ENCODE results near the gene TCERG1L.
"Not testable (repeated sequence)": the region's sequence is repeated elsewhere in the genome, so short reads cannot be mapped to it uniquely, and the experiment has no call there.

Gene TCERG1L

DNA sequence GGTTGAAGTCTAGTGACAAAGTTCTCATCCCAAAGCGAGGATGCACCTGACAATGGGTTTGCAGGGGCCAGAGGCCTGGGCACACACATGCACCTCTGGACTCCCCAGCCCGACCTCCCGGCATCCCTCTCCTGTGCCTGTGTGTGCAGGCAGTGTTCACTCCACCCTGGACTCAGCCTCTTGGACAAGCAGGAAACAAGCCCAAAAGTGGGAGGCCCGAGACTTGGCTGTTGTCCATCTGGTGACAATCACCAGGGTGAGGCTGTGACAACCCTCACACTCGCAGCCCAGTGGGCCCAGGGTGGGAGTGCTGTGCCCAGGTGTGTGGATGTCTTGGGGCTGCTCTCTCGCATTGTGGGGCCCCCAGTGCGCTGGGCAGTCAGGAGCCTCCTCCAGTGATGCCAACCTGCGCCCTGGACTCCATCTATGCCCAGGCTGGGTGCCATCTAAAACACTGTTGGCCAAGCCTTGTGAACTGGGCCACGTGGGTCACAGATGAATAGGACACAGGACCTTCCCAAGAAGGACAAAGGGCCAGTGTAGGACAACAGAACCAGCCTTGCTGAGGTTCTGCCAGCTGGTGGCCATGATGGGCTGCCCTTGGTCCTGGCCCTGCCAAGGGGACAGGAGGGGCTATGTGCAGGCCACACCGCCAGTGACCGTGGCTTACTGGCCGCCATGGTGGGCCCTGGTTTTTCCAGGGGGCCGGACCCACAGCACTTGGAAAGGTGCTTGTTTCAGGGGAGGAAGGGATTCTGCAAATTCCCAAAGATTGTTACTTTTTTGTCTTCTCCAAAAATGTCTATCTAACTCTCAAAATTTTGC lies 144.3 kb downstream of the TCERG1L start:
- DNase-seq (ENCODE audit: low spot score), result no peak

DNA sequence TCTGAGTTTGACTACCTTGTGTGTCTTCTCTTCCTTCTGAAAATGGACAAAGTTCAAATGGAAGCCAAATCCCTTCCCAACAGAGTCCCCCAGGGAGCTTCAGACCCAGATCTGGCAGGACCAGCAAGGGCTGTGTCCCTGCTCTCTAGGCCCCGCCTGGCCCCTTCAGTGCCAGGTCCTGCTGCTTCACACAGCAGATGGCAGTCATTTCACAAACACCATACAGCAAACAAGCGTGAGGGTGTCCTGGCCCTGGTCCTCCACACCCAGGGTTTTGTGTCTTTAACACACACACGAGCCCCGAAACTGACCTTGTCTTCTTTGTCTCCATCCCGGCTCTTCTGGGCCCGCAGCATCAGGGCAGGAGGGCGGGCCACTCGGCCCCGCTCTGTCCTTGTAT lies 145.0 kb downstream of the TCERG1L start:
- no peak for DNase-seq (ENCODE audit: low spot score)

DNA sequence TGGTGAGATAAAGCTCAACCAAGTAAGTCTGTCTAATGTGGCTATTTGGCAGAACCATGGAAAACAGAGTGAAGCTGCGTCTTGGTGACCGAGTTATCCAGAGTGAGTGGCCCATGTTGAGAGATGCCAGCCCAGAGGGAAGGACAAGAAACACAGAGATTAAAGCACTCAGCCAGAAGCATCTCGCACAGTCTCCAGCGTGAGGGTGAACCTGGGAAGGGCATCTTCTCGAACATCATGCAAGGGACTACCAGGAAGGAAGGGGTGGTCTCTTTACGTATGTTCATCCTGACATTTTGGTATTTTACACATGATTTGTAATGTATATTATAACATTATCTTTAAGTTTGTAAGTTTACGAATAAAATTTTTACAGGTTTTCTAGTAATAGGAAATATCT lies 146.4 kb downstream of the TCERG1L start:
- no peak for DNase-seq (ENCODE audit: low spot score)

DNA sequence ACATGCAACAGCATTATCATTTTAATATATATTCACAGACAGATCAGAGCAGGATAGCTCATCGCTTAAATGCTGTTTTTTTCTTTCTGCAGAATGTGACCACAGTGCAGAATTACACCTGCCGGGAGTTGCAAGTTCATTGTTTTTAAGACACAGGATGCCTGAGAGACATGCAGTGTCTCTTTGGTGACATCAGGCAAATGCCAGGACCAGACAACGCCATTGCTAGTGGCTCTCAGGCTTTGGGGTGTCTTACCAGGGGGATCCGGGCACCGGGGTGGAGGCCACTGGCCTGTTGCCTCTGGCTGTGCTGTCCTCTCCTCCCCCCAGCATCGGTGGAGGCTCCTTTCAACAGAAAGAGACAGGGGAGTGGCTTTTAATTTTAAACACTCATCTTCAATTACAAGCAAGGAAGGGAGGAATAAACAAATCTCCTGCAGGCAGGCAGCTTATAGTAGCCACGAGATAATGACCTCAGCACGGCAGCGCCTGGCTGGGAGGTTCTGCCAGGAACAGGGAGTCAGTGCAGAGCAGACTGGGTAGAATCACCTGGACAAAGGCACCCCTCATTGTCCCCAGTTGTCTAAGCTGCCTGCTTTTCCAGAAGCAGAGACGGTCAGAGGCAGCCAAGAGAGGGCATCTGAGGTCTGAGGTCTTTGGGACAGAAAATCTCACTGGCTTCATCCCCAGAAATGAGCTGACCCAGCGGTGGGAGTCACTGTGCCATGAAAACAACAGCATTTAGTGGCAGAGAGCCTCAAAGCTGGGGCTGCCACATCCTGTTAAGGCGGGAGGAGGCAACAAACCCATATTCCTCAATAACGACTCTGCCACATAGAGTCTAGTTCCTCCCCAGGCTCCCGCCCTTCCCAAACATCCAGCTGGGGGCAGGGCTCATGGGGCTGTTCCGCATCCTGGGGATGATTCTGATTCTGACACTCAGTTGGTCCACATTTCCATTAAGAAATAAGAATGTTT lies 148.4 kb downstream of the TCERG1L start:
- no peak for DNase-seq (ENCODE audit: low spot score)

DNA sequence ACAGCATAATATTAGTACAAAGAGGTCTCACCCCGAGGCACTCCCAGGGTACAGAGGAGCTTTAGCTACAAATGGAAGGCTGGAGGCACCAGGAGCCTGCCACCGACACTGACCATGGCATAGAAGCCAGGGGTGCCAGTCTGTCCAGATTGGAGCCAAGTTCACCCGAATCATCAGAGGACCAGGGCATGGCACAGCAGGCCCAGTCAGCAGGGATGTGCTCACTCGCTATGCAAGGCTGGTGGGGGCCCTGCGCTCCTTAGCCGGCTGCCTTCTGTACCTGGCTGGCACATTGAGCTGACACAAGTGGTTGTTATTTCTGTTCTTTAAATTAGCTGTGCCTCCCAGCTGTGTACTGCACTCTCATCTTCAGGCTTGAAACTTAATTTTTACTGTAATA lies 149.3 kb downstream of the TCERG1L start:
- DNase-seq (ENCODE audit: low spot score), result no peak

DNA sequence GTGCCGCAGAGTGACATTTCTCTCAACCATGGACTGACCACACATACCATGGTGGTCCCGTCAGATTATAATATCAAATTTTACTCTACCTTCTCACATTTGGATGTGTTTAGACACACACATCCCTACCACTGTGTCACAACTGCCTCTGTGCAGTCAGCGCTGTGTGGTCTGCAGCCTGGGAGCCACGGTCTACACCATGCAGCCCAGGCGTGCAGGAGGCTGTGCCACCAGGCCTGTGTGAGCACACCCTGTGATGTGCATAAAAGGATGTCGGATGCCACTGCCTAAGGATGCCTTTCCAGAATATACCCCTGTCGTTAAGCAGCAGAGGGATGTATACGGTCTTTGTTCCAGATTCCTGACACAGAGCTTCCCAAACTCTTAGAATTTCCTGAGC lies 150.4 kb downstream of the TCERG1L start:
- DNase-seq (ENCODE audit: low spot score), result no peak

DNA sequence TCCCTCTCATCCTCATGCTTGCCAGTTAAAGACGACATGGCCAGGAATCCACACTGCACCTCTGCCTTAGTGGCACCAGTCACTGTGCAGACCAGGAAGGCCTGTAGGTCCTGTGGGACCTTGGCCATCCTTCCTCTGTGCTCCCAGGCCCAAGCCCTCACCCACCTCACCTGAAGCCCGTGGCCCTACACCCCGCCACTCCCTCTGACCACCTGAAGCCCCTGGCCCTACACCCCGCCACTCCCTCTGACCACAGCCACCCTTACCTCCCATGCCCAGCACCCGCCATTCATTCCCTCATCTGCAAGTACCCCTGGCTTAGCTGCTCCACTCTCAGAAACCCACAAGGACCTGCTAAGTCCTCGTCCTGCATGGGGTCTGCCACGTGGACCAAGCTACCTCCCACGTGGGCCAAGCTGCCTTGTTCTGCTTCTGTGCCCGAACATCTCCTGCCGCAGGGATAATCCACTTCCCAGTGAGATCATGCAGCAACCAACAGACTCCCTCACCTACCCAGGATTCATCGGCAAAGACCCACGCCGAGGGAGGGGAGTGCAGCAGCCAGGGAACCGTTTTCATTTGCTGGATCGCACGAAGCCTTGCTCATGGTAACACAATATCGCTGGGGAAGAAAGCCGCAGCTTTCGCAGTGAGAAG lies 151.2 kb downstream of the TCERG1L start:
- DNase-seq (ENCODE audit: low spot score), result no peak

DNA sequence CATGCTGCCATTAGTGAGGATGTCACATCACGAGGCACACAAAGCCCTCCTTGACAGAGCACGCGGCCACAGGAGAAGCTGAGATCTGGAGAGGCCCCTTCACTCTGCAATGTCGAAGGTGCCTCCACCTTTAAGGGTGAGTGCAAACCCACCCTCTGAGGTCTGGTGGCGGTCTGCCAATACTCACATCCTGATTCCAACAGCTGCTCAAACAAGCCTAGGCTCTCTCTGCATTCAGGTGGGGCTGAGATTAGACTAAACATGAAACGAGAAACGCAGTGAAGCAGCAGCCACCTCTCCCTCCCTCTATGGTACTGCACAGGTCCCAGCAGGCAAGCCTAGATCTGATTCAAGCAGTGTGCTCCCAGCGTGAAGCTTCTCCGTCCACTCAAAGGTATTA lies 151.8 kb downstream of the TCERG1L start:
- no peak for DNase-seq (ENCODE audit: low spot score)

DNA sequence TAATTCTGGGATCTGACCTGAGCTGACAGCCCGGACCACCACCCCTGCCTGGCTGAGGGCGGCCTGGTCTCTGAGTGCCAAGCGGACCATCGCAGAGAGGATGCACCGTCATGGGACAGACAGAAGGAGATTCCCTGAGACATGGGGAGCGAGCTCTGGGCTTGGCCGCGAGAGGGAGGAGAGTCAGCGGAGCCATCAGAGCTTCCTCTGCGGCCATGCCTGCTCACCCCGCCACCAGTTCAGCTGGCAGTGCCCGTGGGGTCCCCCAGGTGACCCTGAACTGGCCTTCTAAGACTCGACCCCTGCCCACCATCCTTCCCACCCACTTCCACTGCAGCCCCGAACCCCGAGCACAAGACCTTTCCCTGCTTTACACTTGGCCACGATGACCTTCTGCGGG lies 152.8 kb downstream of the TCERG1L start:
- no peak for DNase-seq (ENCODE audit: low spot score)

DNA sequence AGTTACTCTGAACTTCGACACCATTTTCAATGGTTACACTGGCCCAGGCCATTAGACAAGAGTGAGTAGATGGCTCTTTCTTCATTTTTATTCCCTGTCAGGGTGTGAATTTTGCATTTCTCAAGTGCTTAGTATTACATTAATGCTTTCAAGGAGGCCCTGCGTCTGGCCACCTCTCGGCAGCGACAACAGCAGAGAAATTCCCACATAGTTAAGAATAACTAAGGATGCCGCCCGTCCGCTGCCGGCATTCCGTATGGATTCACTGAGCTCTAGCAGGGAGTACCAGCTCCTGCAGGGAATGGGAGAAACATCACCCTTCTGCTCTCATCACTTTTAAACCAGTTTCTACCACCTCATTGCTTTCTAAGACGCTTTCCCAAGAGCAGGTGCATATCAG lies 153.6 kb downstream of the TCERG1L start:
- DNase-seq (ENCODE audit: low spot score), result no peak

DNA sequence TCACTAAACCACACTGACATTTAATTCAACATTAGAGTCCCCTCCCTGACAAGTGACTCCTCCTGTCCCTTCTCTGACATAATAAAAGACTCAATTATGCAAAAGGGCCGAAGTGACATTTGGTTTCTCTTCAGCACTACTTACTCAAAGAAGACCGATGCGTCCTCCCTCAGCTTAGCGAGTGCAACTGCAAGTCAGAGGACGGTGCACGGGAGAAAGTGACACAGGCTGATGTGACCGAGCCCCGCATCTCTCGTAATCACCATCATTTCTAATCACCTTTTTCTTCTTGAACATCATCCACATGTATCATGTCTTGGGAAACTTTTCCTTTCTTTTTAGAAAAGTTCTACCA lies 155.7 kb downstream of the TCERG1L start:
- no peak for DNase-seq (ENCODE audit: low spot score)

DNA sequence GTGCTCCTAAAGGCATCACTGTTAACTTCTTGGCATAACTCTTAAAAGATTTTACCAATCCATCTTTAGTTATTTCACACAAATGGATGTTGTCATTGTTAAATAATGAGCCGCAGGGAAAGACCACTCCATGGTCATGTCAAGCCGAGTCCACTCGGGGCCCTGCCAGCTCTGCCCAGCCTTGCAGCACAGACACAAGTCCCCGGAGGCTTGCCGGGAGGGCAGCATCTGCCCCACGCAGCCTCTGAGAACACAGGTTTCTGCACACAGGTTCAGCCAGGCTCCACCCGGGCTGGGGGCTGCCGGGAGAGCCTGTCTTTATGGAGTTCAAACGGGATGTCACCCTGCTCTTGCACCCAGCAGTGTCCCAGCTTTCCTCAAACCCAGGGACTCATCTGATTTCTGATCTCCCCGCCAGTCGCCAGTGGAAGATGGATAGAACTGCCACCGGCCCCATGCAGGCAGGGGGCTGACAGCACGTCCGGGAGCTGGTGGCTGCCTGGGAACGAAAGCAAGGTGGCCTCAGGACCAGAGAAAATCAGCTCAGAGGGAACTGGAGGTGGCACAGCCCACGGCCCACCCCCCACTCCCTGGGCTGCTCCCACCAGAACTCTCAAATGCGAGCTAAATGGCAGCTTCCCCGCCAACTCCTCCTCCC lies 156.2 kb downstream of the TCERG1L start:
- no peak for DNase-seq (ENCODE audit: low spot score)

DNA sequence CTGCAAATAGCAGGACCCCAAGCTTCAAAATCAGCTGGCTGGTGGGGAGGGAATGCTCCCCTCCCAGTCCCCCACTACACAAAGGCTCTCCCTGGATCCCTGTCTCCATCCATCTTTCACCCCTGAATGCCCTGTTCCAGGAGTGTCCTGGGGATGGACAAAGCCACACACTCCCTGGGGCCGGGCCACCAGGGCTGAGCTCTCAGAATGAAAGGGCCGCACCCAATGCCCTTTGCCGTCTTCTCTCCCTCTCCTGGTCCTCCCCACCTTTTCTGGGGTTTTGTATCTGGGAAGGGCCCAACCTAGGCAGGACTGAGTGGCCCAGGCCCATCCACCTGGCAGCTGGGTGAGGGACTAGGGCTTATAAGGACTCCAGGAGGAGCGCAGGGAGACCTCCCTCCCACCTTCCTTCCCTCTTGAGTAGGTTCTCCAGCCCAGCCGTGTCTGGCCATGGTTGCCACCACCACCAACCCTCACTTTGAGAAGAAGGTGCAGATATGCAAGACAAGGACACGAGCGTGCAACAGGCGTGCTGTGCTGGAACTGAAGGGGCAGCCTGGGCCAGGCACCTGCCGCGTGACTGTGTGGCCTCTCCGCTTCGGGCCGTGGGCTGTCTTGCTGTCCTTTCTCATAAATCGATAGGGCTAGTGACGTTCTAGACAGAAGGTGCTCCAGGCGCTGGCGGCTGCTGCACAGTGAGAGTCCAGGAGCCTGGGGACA lies 157.1 kb downstream of the TCERG1L start:
- no peak for DNase-seq (ENCODE audit: low spot score)

DNA sequence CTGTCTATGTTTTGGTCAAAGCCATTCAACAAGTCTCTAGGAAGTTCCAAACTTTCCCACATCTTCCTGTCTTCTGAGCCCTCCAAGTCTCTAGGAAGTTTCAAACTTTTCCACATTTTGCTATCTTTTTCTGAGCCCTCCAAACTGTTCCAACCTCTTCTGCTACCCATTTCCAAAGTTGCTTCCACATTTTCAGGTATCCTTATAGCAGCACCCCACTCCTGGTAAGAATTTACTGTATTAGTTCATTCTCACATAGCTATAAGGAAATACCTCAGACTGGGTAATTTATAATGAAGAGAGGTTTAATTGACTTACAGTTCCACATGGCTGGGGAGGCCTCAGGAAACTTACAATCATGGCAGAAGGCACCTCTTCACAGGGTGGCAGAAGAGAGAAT lies 159.1 kb downstream of the TCERG1L start:
- DNase-seq (ENCODE audit: low spot score), result not testable (repeated sequence)

DNA sequence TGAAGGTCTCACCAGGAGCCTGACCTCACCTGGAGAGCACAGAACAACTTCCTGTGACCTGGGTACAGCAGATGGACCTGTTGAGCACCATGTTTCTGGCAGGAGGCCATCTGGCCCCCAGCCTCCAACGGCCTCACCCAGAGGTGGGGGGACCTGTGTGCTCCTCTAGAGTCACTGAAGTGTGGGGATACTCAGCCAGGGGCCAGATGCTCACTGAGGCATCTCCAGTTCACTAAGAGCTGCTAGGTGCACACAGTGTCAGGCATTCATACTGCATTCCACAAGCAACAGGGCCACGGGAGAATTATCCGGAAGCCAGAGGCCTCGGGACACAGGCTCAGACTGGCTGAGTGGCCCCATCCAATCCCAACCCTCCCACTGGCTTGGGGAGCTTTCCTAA lies 161.4 kb downstream of the TCERG1L start:
- DNase-seq (ENCODE audit: low spot score), result no peak

DNA sequence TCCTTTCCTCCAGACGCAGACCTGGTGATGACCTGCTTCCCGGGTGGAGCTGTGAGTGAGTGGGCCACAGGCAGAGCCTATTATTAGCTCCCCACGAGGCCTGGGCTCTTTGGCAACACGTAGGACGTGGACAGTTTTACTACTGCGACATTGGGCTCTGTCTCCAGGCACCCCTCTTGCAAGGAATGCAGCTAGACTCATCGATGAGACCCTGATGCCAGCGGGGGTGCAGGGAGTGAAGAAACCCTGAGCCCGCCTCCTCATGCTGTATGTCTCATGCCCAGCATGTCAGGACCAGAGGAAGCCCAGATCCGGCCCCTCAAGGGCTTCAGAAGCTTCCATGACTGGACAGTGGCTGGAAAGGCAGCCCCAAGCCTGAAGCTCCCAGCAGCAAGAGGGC lies 161.9 kb downstream of the TCERG1L start:
- DNase-seq (ENCODE audit: low spot score), result no peak

DNA sequence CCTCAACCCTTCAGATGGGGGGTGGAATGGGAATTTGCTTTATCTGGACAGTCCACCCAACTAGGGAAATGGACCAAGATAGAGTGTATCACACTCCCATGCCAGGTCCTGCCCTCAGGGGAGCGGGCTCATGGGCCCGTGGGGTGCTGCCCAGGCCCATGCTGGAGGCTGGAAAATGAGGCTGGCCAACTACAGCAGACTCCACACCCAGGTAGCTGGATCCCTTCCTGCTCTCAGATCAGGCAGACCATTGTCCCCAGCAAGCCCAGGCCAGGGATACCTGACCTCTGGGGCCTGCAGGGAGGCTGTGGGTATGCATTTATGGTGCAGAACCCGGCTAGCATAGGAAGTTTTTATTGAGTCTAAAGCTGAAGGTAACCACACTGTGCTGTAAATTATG lies 162.4 kb downstream of the TCERG1L start:
- no peak for DNase-seq (ENCODE audit: low spot score)

DNA sequence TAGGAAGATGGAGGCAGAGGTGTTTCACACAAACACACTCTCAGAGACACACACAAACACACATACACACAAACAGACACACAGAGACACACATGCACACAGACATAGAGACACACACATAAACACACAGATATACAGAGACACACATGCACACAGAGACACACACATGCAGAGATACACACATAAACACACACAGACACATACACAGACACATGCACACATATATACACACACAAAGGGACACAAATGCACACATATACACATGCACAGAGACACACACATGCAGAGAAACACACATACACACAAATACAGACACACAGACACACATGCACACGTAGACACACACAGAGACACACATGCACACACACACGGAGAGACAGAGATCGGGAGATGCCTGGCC lies 163.3 kb downstream of the TCERG1L start:
- DNase-seq (ENCODE audit: low spot score), result no peak

DNA sequence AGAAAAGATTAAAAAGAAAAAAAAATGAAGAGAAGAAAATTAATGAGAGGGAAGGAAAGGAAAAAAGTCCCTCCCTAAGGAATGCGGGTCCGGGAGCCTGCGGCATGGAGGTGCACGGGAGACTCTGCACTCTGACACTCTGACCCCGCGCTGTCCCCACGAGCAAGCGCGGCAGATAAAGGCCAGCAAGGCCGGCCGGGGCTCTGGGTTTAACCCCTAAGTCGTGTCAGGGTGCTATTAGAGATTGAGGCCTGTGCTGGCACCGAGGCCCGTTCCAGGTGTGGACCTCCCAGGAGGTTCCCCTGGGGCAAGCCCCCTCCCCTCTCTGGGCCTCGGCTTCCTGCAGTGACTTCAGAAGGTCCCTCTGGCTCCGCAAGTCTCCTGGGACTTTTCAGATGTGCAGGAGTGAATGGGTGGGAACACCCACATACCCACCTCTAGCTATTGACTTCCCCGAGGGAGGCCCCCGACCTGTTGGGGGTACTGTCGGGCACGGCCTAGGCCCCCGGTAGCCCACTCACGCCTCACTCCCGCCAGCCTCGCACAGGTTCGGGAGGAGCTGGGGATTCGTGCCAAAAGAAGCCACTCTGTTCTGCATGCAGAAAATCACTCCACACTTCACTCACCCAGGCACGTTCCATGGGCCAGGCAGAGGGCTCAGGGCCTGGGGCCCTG lies 164.1 kb downstream of the TCERG1L start:
- DNase-seq (ENCODE audit: low spot score), result no peak

DNA sequence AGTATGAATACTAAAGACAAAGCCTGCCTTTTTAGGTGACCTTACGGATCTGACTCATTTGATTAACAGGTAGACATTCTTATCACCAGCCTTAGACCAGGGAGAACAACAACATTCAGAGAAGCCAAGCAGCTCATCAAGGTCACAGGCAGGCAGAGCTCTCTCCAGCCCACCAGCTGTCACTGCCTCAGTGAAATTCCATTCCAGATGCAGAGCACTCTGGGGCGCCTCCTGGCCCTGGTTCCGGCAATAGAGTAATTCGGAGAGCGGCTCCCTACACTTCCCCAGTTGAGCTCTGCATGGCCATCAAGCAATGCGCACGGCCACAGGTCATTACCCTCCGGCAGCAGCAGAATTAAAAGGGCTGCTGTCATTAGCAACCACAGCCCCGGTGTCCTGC lies 164.7 kb downstream of the TCERG1L start:
- DNase-seq (ENCODE audit: low spot score), result no peak

DNA sequence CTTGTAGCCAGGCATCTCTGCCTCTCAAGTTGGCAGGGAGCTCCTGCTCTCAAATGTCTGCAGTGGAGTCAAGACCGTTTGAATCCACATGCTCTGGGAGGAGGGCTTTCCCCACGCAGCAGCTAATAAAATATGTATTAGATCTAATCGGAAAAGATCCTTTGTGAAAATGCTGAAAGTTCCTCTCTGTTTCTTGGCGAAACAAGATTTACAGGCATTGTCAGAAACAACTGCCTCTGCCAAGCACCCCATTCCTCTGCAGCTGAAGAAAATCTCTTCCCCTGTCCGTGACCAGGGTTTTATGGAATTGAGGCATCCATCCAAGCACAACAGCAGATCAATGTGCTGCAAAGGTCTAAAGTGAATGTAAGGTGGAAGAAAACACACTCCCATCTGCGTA lies 165.8 kb downstream of the TCERG1L start:
- DNase-seq (ENCODE audit: low spot score), result no peak
